PC-9 (cell line): Measurements from ENCODE around the gene IGF2BP2.

Experiments
- CTCF ChIP-seq: fragments of 200-600 bp; sonication (generic); conservative IDR thresholded peaks from 2 replicates; pipeline ENCODE4 v1.6.1; 2017; ENCODE audit warnings: mixed run types, antibody characterized with exemption, mild to moderate bottlenecking, moderate library complexity
- EZH2 ChIP-seq: fragments of 200-600 bp; sonication (generic); IDR thresholded peaks from 2 replicates; pipeline ENCODE4 v1.8.0; 2017; ENCODE audit warnings: antibody characterized with exemption, low read depth

GRCh38 chr3:185789891-185790830, 34.7 kb downstream of the IGF2BP2 start:
- no peak for TF ChIP-seq CTCF
- TF ChIP-seq EZH2: no peak
